ENCODE results near the gene INPP5E. TPM values are rescaled to one million over a fixed set of nuclear protein-coding genes. Genes with fewer than 3 reads are reported as not detected.

Gene INPP5E
- total RNA-seq, 1 donor from 2014 or later = 13.2 TPM

DNA sequence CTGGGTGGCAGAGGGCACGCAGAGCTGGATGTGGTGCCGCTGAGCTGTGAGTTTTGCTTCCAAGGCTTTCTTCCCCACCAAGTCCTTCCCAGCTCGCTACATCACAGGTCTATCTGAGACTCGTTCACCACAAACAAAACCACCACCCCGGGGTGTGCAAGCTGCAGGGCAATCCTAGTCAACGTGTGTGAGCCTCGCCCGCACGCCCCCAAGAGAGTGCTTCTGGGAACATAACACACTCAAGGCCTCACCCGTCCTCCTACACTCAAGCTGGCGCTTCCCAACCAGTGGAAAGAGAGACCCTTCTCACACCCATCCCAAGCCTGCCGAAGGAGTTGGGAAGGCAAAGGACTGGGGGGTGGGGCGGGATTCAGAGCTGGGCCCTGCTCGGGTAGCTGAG, 50.2 kb downstream of the INPP5E start:
- TF ChIP-seq, protein P1, sequence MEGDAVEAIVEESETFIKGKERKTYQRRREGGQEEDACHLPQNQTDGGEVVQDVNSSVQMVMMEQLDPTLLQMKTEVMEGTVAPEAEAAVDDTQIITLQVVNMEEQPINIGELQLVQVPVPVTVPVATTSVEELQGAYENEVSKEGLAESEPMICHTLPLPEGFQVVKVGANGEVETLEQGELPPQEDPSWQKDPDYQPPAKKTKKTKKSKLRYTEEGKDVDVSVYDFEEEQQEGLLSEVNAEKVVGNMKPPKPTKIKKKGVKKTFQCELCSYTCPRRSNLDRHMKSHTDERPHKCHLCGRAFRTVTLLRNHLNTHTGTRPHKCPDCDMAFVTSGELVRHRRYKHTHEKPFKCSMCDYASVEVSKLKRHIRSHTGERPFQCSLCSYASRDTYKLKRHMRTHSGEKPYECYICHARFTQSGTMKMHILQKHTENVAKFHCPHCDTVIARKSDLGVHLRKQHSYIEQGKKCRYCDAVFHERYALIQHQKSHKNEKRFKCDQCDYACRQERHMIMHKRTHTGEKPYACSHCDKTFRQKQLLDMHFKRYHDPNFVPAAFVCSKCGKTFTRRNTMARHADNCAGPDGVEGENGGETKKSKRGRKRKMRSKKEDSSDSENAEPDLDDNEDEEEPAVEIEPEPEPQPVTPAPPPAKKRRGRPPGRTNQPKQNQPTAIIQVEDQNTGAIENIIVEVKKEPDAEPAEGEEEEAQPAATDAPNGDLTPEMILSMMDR (IDR thresholded peaks at IDR 0.05) = no peak
- Mint-ChIP-seq H3K27me3 (ENCODE audit: low read depth) (no peaks in the 10 kb centered on the region), H3K4me1 (ENCODE audit: low read depth) (no peaks in the 10 kb centered on the region), H3K9me3 (ENCODE audit: low read depth) (no peaks in the 10 kb centered on the region), H3K36me3 (ENCODE audit: low read depth) (peaks cover 29% of the 10 kb centered on the region), H3K27ac (ENCODE audit: unreplicated experiment) (no peak overlapping the region), H3K4me3 (ENCODE audit: unreplicated experiment) (no peak overlapping the region)
- DNase-seq (ENCODE audit: low spot score) = no peak

DNA sequence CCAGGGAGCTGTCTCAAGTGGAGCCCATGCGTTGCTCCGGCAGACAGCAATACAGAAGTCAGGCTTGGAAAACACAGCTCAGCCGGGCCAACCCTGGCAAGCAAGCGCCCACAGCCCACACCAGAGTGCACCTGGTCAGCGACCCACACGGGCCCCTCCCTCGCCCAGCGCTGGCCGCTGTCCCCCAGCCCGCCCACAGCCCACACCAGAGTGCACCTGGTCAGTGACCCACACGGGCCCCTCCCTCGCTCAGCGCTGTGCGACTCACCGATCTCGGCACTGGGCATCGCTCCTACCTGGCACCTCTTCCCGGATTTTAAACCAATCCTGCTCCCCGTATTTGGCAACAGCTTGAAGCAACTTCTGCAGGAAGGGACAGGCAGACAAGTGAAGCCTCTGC, 52.4 kb downstream of the INPP5E start:
- Mint-ChIP-seq H3K36me3 (ENCODE audit: low read depth) (peaks cover 33% of the 10 kb centered on the region), H3K27me3 (ENCODE audit: low read depth) (no peaks in the 10 kb centered on the region), H3K4me3 (ENCODE audit: unreplicated experiment) (no peak overlapping the region), H3K9me3 (ENCODE audit: low read depth) (no peaks in the 10 kb centered on the region), H3K4me1 (ENCODE audit: low read depth) (no peaks in the 10 kb centered on the region), H3K27ac (ENCODE audit: unreplicated experiment) (no peak overlapping the region)
- TF ChIP-seq, protein P1 (IDR thresholded peaks at IDR 0.05) = no peak
- DNase-seq (ENCODE audit: low spot score) = no peak

DNA sequence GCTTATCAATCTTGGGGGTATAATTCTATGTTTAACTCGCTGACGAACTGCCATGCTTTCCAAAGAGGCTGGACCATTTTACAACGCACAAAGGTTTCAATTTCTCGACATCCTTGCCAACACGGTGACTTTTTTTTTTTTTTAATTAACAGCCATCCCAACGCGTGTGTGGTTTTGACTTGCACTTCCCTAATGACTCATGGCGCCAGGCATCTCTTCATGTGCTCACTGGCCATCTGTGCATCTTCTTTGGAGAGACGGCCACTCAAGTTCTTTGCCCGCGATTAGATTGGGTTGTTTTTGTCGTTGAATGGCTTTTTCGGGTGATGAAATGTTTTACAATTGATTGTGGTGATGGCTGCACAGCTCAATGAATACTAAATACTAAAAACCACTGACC, 53.6 kb downstream of the INPP5E start:
- DNase-seq (ENCODE audit: low spot score) = no peak
- peaks cover 25% of the 10 kb centered on the region for H3K36me3 Mint-ChIP-seq (ENCODE audit: low read depth)
- no peak overlapping the region for H3K27ac Mint-ChIP-seq (ENCODE audit: unreplicated experiment)
- no peaks in the 10 kb centered on the region for H3K27me3 Mint-ChIP-seq (ENCODE audit: low read depth)
- no peaks in the 10 kb centered on the region for H3K4me1 Mint-ChIP-seq (ENCODE audit: low read depth)
- no peak overlapping the region for H3K4me3 Mint-ChIP-seq (ENCODE audit: unreplicated experiment)
- TF ChIP-seq, protein P1 (IDR thresholded peaks at IDR 0.05) = no peak
- no peaks in the 10 kb centered on the region for H3K9me3 Mint-ChIP-seq (ENCODE audit: low read depth)

DNA sequence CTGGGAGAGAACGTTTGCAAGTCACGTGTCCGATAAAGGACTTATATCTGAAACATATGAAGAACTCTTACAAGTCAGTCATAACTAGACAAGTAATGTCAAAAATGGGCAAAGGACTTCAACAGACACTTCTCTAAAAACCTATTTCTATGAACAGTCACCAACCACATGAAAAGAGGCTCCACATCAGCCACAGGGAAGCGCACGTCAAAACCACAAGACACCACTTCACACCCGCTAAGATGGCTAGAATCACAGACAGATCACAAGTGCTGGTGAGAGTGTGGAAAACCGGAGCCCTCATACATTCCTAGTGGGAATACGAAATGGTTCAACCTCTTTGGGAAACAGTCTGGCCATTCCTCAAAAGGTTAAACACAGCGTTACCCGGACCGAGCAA, 54.6 kb downstream of the INPP5E start:
- no peak overlapping the region for H3K4me3 Mint-ChIP-seq (ENCODE audit: unreplicated experiment)
- TF ChIP-seq, protein P1 (IDR thresholded peaks at IDR 0.05) = no peak
- H3K27me3 Mint-ChIP-seq (ENCODE audit: low read depth) = no peaks in the 10 kb centered on the region
- DNase-seq (ENCODE audit: low spot score) = no peak
- no peaks in the 10 kb centered on the region for H3K9me3 Mint-ChIP-seq (ENCODE audit: low read depth)
- peaks cover 25% of the 10 kb centered on the region for H3K36me3 Mint-ChIP-seq (ENCODE audit: low read depth)
- no peaks in the 10 kb centered on the region for H3K4me1 Mint-ChIP-seq (ENCODE audit: low read depth)
- no peak overlapping the region for H3K27ac Mint-ChIP-seq (ENCODE audit: unreplicated experiment)

DNA sequence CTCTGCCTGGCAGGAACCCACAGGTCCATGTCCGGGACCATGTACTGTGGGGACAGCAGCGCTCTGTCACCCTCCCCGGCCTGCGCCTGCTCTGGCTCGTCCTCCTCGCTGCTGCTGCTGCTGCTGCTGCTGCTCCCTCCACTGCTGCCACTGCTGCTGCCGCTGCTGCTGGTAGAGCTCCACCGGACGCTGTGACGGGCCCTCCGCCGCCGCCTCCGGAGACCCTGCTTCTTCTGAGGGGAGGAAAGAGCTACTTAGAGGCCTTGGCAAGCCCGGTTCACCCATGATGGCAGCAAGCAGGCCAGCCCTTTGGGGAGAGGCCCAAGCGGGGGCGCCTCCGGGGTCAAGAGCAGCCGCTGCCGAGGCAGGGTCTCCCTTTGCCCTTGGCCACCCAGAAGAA, 56.2 kb downstream of the INPP5E start:
- no peaks in the 10 kb centered on the region for H3K9me3 Mint-ChIP-seq (ENCODE audit: low read depth)
- H3K4me1 Mint-ChIP-seq (ENCODE audit: low read depth) = no peaks in the 10 kb centered on the region
- peaks cover 18% of the 10 kb centered on the region for H3K36me3 Mint-ChIP-seq (ENCODE audit: low read depth)
- H3K27ac Mint-ChIP-seq (ENCODE audit: unreplicated experiment) = no peak overlapping the region
- no peak overlapping the region for H3K4me3 Mint-ChIP-seq (ENCODE audit: unreplicated experiment)
- no peaks in the 10 kb centered on the region for H3K27me3 Mint-ChIP-seq (ENCODE audit: low read depth)
- TF ChIP-seq, protein P1 (IDR thresholded peaks at IDR 0.05) = no peak
- DNase-seq (ENCODE audit: low spot score) = no peak
